IMR-90 (cell line): ENCODE data around the gene SEMA5A. TPM values are rescaled to one million over a fixed set of nuclear protein-coding genes. Genes with fewer than 3 reads are reported as not detected.

Experiments used
- ATAC-seq: fragments of 200-7000 bp; cut with Tn5 transposase; 2 replicates; pipeline ENCODE4 v1.9.1; 2020; ENCODE audit warnings: low read depth, mild to moderate bottlenecking, moderate library complexity
- BruUV-seq: library from RNA; stranded (reverse); fragments of 400-500 nt; replicated peaks from 2 replicates; lab custom pipeline; 2021; lab: Mats Ljungman, UMichigan
- CTCF ChIA-PET: fragments of 300-600 bp; formaldehyde crosslinking; extraction: SDS; loops from one replicate; lab custom pipeline; 2021; ENCODE audit warnings: antibody characterized with exemption; lab: Yijun Ruan, JAX
- POLR2A ChIA-PET: fragments of 300-600 bp; sonication (Branson Sonifier 250); formaldehyde crosslinking; loops from one replicate; lab custom pipeline; 2022; ENCODE audit warnings: antibody characterized with exemption; ENCODE audit not compliant: unreplicated experiment; lab: Charles Lee
- DNase-seq: peaks from one replicate; pipeline ENCODE4 v3.0.0; 2013
- H2AFZ ChIP-seq: replicated peaks from 2 replicates; pipeline ENCODE3; 2013; ENCODE audit warnings: low read length, mild to moderate bottlenecking; ENCODE audit not compliant: poor library complexity
- H2AK5ac ChIP-seq: 2 replicates; pipeline ENCODE4 v1.6.1; 2013; ENCODE audit warnings: low read depth, low read length, inconsistent platforms
- H2AK9ac ChIP-seq: replicated peaks from 2 replicates; pipeline ENCODE3; 2013; ENCODE audit warnings: mild to moderate bottlenecking, low read depth, low read length, moderate library complexity; ENCODE audit not compliant: poor library complexity
- H2BK120ac ChIP-seq: 2 replicates; pipeline ENCODE4 v1.6.1; 2013; ENCODE audit warnings: low read depth, low read length, inconsistent platforms
- H2BK15ac ChIP-seq: 3 replicates; pipeline ENCODE4 v1.6.1; 2013; ENCODE audit warnings: low read depth, low read length, inconsistent platforms
- H2BK20ac ChIP-seq: 2 replicates; pipeline ENCODE4 v1.6.1; 2013; ENCODE audit warnings: low read depth, mild to moderate bottlenecking, inconsistent platforms, low read length, moderate library complexity
- H2BK5ac ChIP-seq: 2 replicates; pipeline ENCODE4 v1.6.1; 2013; ENCODE audit warnings: mild to moderate bottlenecking, low read depth, low read length, inconsistent platforms; ENCODE audit not compliant: poor library complexity, severe bottlenecking
- H3K14ac ChIP-seq: replicated peaks from 2 replicates; pipeline ENCODE4 v1.6.1; 2013; ENCODE audit warnings: low read depth, low read length, inconsistent platforms
- H3K18ac ChIP-seq: 2 replicates; pipeline ENCODE4 v1.6.1; 2013; ENCODE audit warnings: low read depth, low read length, control low read depth
- H3K23ac ChIP-seq: 2 replicates; pipeline ENCODE4 v1.6.1; 2013; ENCODE audit warnings: low read depth, low read length, inconsistent platforms
- H3K27ac ChIP-seq: 2 replicates; pipeline ENCODE4 v1.5.1; 2013; ENCODE audit warnings: mild to moderate bottlenecking, control low read depth, low read length; ENCODE audit not compliant: insufficient read depth
- H3K27me3 ChIP-seq: 2 replicates; pipeline ENCODE4 v1.6.1; 2013; ENCODE audit warnings: low read length; ENCODE audit not compliant: control insufficient read depth, insufficient read depth
- H3K36me3 ChIP-seq: 2 replicates; pipeline ENCODE4 v1.6.1; 2013; ENCODE audit warnings: low read length, mixed read lengths; ENCODE audit not compliant: control insufficient read depth, insufficient read depth
- H3K4ac ChIP-seq: 2 replicates; pipeline ENCODE4 v1.6.1; 2013; ENCODE audit warnings: low read depth, low read length, inconsistent platforms
- H3K4me1 ChIP-seq: 2 replicates; pipeline ENCODE4 v1.6.1; 2013; ENCODE audit warnings: low read length, mixed read lengths; ENCODE audit not compliant: control insufficient read depth, insufficient read depth
- H3K4me2 ChIP-seq: 2 replicates; pipeline ENCODE4 v1.6.1; 2013; ENCODE audit warnings: low read depth, mild to moderate bottlenecking, control low read depth, low read length, moderate library complexity
- H3K4me3 ChIP-seq: 2 replicates; pipeline ENCODE4 v1.5.1; 2013; ENCODE audit warnings: low read depth, mild to moderate bottlenecking, control low read depth, low read length, moderate library complexity; ENCODE audit not compliant: insufficient read depth
- H3K56ac ChIP-seq: 2 replicates; pipeline ENCODE4 v1.6.1; 2013; ENCODE audit warnings: low read length, inconsistent platforms; ENCODE audit not compliant: insufficient read depth; ENCODE audit errors: extremely low read depth
- H3K79me1 ChIP-seq, 2 experiments: 2 replicates each; pipeline ENCODE4 v1.6.1; 2013; ENCODE audit warnings: low read length in 2 of 2, inconsistent platforms in 1 of 2, low read depth in 1 of 2
- H3K9ac ChIP-seq: 2 replicates; pipeline ENCODE4 v1.6.1; 2013; ENCODE audit warnings: low read depth, low read length, control low read depth
- H3K9me1 ChIP-seq: 2 replicates; pipeline ENCODE4 v1.6.1; 2013; ENCODE audit warnings: low read length, inconsistent platforms; ENCODE audit not compliant: insufficient read depth
- H3K9me3 ChIP-seq: 2 replicates; pipeline ENCODE4 v1.6.1; 2013; ENCODE audit warnings: low read length; ENCODE audit not compliant: control insufficient read depth, insufficient read depth
- H4K20me1 ChIP-seq: 2 replicates; pipeline ENCODE4 v1.6.1; 2013; ENCODE audit warnings: low read length, inconsistent platforms; ENCODE audit not compliant: insufficient read depth
- H4K5ac ChIP-seq: 2 replicates; pipeline ENCODE4 v1.6.1; 2013; ENCODE audit warnings: mild to moderate bottlenecking, low read depth, low read length, control low read depth
- H4K8ac ChIP-seq, 2 experiments: 2 replicates each; pipeline ENCODE4 v1.6.1; 2013; ENCODE audit warnings: low read depth in 2 of 2, low read length in 2 of 2, control low read depth in 1 of 2, inconsistent platforms in 1 of 2
- H4K91ac ChIP-seq: 2 replicates; pipeline ENCODE4 v1.6.1; 2013; ENCODE audit warnings: low read depth, low read length, inconsistent platforms; ENCODE audit not compliant: insufficient read depth
- BHLHE40 ChIP-seq: fragments of 150-350 bp; IDR thresholded peaks from 2 replicates; pipeline ENCODE4 v1.6.1; 2016; ENCODE audit warnings: mild to moderate bottlenecking, low read depth, low read length
- CEBPB ChIP-seq: IDR thresholded peaks from 2 replicates; pipeline ENCODE4 v1.6.1; 2012; ENCODE audit warnings: low read depth, low read length, improper control_type of control experiment
- CHD1 ChIP-seq: IDR thresholded peaks from 2 replicates; pipeline ENCODE4 v1.6.1; 2012; ENCODE audit warnings: low read depth, low read length, improper control_type of control experiment
- MAFK ChIP-seq: IDR thresholded peaks from 2 replicates; pipeline ENCODE4 v1.6.1; 2012; ENCODE audit warnings: low read depth, low read length, improper control_type of control experiment
- NFE2L2 ChIP-seq: fragments of 150-350 bp; IDR thresholded peaks from 2 replicates; pipeline ENCODE4 v1.6.1; 2016; ENCODE audit warnings: low read depth, mild to moderate bottlenecking, low read length
- POLR2A ChIP-seq: IDR thresholded peaks from 2 replicates; pipeline ENCODE4 v1.6.1; 2012; ENCODE audit warnings: mild to moderate bottlenecking, low read depth, low read length
- SMC3 ChIP-seq: fragments of 150-350 bp; IDR thresholded peaks from 2 replicates; pipeline ENCODE4 v1.6.1; 2016; ENCODE audit warnings: low read depth, mild to moderate bottlenecking, antibody characterized with exemption, low read length, moderate library complexity
- WGBS, 2 experiments: methylation state at CpG; one replicate each; pipeline versions ENCODE4 v1.1.5 to v1.1.7; 2013; ENCODE audit warnings: missing lambda C conversion rate in 2 of 2; ENCODE audit not compliant: insufficient read length in 1 of 2; ENCODE audit errors: extremely low coverage in 2 of 2; 5-methylcytosine and 5-hydroxymethylcytosine counted together
- dilution Hi-C: fragments of 300-500 bp; cut with HindIII; formaldehyde crosslinking; loops from one replicate; pipeline ENCODE4 v1.14.3; 2018; ENCODE audit warnings: low sequenced_read_pairs; ENCODE audit not compliant: unreplicated experiment
- in situ Hi-C: fragments of 300-500 bp; cut with MboI; formaldehyde crosslinking; loops from 3 replicates; pipeline ENCODE4 v1.14.3; 2019; ENCODE audit warnings: low sequenced_read_pairs, inconsistent platforms, mixed read lengths
- intact Hi-C: fragments of 100-400 bp; cut with micrococcal nuclease; formaldehyde crosslinking; loops from 2 replicates; pipeline ENCODE4 v1.10.0; 2022
- polyA plus RNA-seq, 3 experiments: library from polyadenylated mRNA; depleted of rRNA; stranded (reverse); fragments of >200 nt; gene quantifications; 2 replicates each; pipeline ENCODE4 v1.2.3, GENCODE V29; 2012; ENCODE audit warnings: low replicate concordance in 1 of 3
- total RNA-seq: library from RNA; depleted of rRNA; stranded (reverse); fragments of >200 nt; gene quantifications from 2 replicates; pipeline ENCODE4 v1.2.3, GENCODE V29; 2012
- TF ChIP-seq, protein P1 (sequence below): fragments of 150-350 bp; IDR thresholded peaks from 2 replicates; pipeline ENCODE4 v1.6.1; 2017; ENCODE audit warnings: mild to moderate bottlenecking, antibody characterized with exemption, low read length, low read depth

The SEMA5A gene
- total and polyA plus RNA-seq, 2 of the 4 experiments (the other 2 are of a cell fraction): 8.2 to 9.9 TPM

- no peak for ATAC-seq
- no peak for DNase-seq
These were observed 147.6 kb downstream of the SEMA5A start for GRCh38 chr5:9398227-9398626.

More at GRCh38 chr5:9398227-9398626, 147.6 kb downstream of the SEMA5A start:
- Histone ChIP-seq H2BK20ac (no peak overlapping the region), H2AK5ac (no peak overlapping the region), H3K9me3 (no peaks in the 10 kb centered on the region), H2BK5ac (no peak overlapping the region), H3K14ac (no peak overlapping the region), H3K18ac (no peak overlapping the region), H3K4me2 (no peak overlapping the region), H4K20me1 (peaks cover 9% of the 10 kb centered on the region; the same call in 1 of the 2 replicates), H2AK9ac (no peak overlapping the region), H3K36me3 (no peaks in the 10 kb centered on the region), H3K4me1 (peaks cover 6% of the 10 kb centered on the region), H4K5ac (no peak overlapping the region), H3K4me3 (no peak overlapping the region), H2BK15ac (no peak overlapping the region), H4K91ac (no peak overlapping the region), H3K9me1 (peaks cover 10% of the 10 kb centered on the region), H3K56ac (no peak overlapping the region), H2BK120ac (no peak overlapping the region), H2AFZ (no peak overlapping the region), H4K8ac (no peak overlapping the region), H3K23ac (no peak overlapping the region), H3K9ac (no peak overlapping the region), H3K27me3 (no peaks in the 10 kb centered on the region), H3K4ac (no peak overlapping the region), H3K27ac (no peak overlapping the region), H3K79me1 (peaks cover 9 to 70% of the 10 kb centered on the region in 2 experiments)
- in situ Hi-C loops: no loop called here
- intact Hi-C loops: no loop called here
- dilution Hi-C loops: no loop called here
- no CpG with 5 or more reads among the region's 3 CpGs for WGBS, 2 experiments
- BruUV-seq: no TSS peak
- TF ChIP-seq NFE2L2 (no peak), CEBPB (peak; percentile 78), CHD1 (no peak), BHLHE40 (no peak), MAFK (no peak), POLR2A (no peak), SMC3 (no peak)
- TF ChIP-seq, protein P1, sequence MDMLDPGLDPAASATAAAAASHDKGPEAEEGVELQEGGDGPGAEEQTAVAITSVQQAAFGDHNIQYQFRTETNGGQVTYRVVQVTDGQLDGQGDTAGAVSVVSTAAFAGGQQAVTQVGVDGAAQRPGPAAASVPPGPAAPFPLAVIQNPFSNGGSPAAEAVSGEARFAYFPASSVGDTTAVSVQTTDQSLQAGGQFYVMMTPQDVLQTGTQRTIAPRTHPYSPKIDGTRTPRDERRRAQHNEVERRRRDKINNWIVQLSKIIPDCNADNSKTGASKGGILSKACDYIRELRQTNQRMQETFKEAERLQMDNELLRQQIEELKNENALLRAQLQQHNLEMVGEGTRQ: no peak
- CTCF ChIA-PET: no interaction called here
- POLR2A ChIA-PET: no interaction called here
